ENCODE measurements around the gene KLHL4.
"Not testable (repeated sequence)": the region's sequence is repeated elsewhere in the genome, so short reads cannot be mapped to it uniquely, and the experiment has no call there.

The KLHL4 gene

GRCh38 chrX:87517571-87518141 lies at the start of gene KLHL4:
Gene KLHL4 (plus strand): TSS chrX:87517802. CDS start chrX:87517894, 92 bp downstream.
- peak; percentile 77 for DNase-seq (ENCODE audit: low read depth, low spot score)

- no peak for DNase-seq (ENCODE audit: low read depth, low spot score)
Measured at GRCh38 chrX:87468941-87469340, 48.7 kb upstream of the KLHL4 start.

- DNase-seq (ENCODE audit: low read depth, low spot score) = no peak
Measured at GRCh38 chrX:87475793-87476192, 41.8 kb upstream of the KLHL4 start.

GRCh38 chrX:87478703-87479102 lies 38.9 kb upstream of the KLHL4 start:
- DNase-seq (ENCODE audit: low read depth, low spot score) = not testable (repeated sequence)

- DNase-seq (ENCODE audit: low read depth, low spot score) = no peak
Measured at GRCh38 chrX:87489071-87489470, 28.5 kb upstream of the KLHL4 start.

- no peak for DNase-seq (ENCODE audit: low read depth, low spot score)
Measured at GRCh38 chrX:87515836-87516235, 1.8 kb upstream of the KLHL4 start.

- DNase-seq (ENCODE audit: low read depth, low spot score) = peak; percentile 36
Measured at GRCh38 chrX:87516717-87517121, 883 bp upstream of the KLHL4 start.

GRCh38 chrX:87518504-87518903 lies 902 bp downstream of the KLHL4 start:
- no peak for DNase-seq (ENCODE audit: low read depth, low spot score)

GRCh38 chrX:87525771-87526229 lies 8.2 kb downstream of the KLHL4 start:
- DNase-seq (ENCODE audit: low read depth, low spot score) = no peak

- DNase-seq (ENCODE audit: low read depth, low spot score) = no peak
Measured at GRCh38 chrX:87526281-87526680, 8.7 kb downstream of the KLHL4 start.

GRCh38 chrX:87528487-87528886 lies 10.9 kb downstream of the KLHL4 start:
- no peak for DNase-seq (ENCODE audit: low read depth, low spot score)

- no peak for DNase-seq (ENCODE audit: low read depth, low spot score)
Measured at GRCh38 chrX:87571964-87572363, 54.4 kb downstream of the KLHL4 start.

GRCh38 chrX:87572901-87573300 lies 55.3 kb downstream of the KLHL4 start:
- no peak for DNase-seq (ENCODE audit: low read depth, low spot score)

GRCh38 chrX:87578978-87579377 lies 61.4 kb downstream of the KLHL4 start:
- DNase-seq (ENCODE audit: low read depth, low spot score) = no peak

GRCh38 chrX:87580862-87581261 lies 63.3 kb downstream of the KLHL4 start:
- DNase-seq (ENCODE audit: low read depth, low spot score) = no peak

- no peak for DNase-seq (ENCODE audit: low read depth, low spot score)
Measured at GRCh38 chrX:87582453-87582852, 64.9 kb downstream of the KLHL4 start.

- no peak for DNase-seq (ENCODE audit: low read depth, low spot score)
Measured at GRCh38 chrX:87583679-87584078, 66.1 kb downstream of the KLHL4 start.

GRCh38 chrX:87616371-87616770 lies 98.8 kb downstream of the KLHL4 start:
- DNase-seq (ENCODE audit: low read depth, low spot score) = no peak

GRCh38 chrX:87621697-87622096 lies 104.1 kb downstream of the KLHL4 start:
- DNase-seq (ENCODE audit: low read depth, low spot score) = no peak

GRCh38 chrX:87626996-87627395 lies 109.4 kb downstream of the KLHL4 start:
- no peak for DNase-seq (ENCODE audit: low read depth, low spot score)

GRCh38 chrX:87634361-87634760 lies 116.8 kb downstream of the KLHL4 start:
- no peak for DNase-seq (ENCODE audit: low read depth, low spot score)

- no peak for DNase-seq (ENCODE audit: low read depth, low spot score)
Measured at GRCh38 chrX:87636533-87636932, 118.9 kb downstream of the KLHL4 start.

GRCh38 chrX:87641439-87641838 lies 123.8 kb downstream of the KLHL4 start:
- not testable (repeated sequence) for DNase-seq (ENCODE audit: low read depth, low spot score)

- DNase-seq (ENCODE audit: low read depth, low spot score) = no peak
Measured at GRCh38 chrX:87661761-87662160, 144.2 kb downstream of the KLHL4 start.

Data from brain pericyte (primary cell).